GM19238 (cell line): ENCODE results near the gene GRM7.

Source experiments
- DNase-seq: peaks from one replicate; pipeline ENCODE4 v3.0.0; 2011; ENCODE audit warnings: low spot score; ENCODE audit not compliant: insufficient read length

GRM7 gene

DNA sequence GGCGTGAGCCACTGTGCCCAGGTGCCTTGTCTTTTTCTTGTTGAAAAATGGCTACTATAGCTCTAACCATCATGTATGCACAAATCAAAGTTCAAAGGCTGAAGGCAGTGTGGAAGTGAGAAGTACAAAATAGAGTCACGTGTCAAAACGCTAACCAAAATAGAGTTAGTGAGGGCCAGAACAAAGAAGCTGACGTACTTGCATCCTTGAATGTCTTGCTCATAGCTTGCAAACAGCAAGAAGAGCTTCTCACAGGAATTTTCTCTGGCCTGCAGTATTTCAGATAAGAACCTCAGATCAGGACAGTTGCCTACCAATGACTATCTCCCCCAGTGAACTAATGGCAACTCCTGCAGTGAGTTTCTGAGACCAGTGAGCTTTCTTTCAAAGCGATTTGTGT, 713.5 kb downstream of the GRM7 start:
- DNase-seq, result no peak

- no peak for DNase-seq
Measured at GRCh38 chr3:7576071-7576470, 715.2 kb downstream of the GRM7 start.

- no peak for DNase-seq
Measured at GRCh38 chr3:7576506-7576905, 715.6 kb downstream of the GRM7 start.

GRCh38 chr3:7577513-7577912, 716.6 kb downstream of the GRM7 start:
- no peak for DNase-seq

DNA sequence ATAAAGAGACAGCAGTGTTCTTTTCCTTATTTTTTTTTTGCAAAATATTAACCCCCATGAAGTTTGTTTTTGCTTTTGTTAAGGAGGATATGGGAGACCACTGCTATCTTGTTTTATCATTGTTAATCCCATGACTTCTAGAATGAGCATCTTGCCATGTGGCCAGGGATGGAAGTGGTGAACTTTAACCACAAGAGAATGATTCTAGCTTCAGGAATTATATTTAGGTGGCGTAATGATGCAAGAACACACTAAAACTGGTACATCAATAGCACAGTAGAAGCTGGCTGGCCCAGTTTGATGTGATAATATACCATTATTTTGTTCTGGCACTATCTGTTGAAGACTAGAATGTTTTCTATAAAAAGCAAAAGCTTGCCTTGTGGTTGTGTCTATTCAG, 720.9 kb downstream of the GRM7 start:
- no peak for DNase-seq

- DNase-seq, result no peak
Measured at GRCh38 chr3:7585052-7585451, 724.1 kb downstream of the GRM7 start.

- no peak for DNase-seq
Measured at GRCh38 chr3:7588236-7588635, 727.3 kb downstream of the GRM7 start.

- DNase-seq, result no peak
Measured at GRCh38 chr3:7589526-7589925, 728.6 kb downstream of the GRM7 start.

DNA sequence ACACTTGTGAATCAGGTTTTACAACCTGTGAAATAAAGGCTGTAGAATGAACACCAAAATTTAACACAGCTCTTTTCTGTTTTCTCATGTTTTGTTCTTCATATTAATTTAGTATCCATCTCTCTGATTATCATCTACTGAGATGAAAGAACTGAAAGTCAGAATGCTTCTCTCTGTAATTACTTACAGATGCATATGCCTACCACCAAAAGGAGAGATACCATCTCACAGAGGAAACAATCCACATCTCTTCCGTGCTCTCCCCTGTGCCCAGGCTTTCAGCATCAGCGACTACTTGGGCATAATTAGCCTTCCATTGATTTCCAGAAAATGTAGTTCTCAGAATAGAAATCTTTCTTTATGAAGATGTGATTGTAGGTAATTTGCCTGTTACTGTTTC, 741.4 kb downstream of the GRM7 start:
- DNase-seq, result no peak

DNA sequence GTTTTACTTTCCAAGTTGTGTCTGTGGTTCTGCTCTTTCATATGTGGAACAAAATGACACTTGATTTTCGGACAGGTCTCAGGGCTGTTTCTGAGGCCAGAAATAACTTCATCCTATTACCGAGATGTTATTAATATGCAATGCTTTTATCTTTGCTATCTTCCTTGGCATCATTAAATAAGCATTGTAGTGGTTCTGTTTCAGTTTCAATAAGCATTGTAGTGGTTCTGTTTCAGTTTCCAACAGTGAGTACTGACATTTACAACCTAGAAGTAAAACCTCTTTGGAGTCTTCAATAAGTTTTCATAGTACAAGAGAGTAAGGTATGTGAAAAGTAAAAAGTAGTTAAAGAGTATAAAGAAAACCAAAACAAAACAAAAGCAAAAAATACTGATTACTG, 746.2 kb downstream of the GRM7 start:
- DNase-seq, result no peak

DNA sequence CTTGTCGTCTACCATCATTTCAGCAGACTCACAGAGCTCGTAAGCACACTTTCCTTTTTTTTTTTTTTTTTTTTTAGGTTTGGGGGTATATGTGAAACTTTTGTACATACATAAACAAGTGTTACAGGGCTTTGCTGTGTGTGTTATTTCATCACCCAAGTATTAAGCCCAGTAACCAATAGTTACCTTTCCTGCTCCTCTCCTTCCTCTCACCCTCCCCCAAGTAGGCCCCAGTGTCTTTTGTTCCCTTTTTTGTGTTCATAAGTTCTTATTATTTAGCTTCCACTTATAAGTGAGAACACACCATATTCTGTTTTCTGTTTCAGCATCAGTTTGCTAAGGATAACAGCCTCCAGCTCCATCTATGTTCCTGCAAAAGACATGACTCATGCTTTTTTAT, 746.8 kb downstream of the GRM7 start:
- no peak for DNase-seq

GRCh38 chr3:7610634-7611033, 749.7 kb downstream of the GRM7 start:
- no peak for DNase-seq

DNA sequence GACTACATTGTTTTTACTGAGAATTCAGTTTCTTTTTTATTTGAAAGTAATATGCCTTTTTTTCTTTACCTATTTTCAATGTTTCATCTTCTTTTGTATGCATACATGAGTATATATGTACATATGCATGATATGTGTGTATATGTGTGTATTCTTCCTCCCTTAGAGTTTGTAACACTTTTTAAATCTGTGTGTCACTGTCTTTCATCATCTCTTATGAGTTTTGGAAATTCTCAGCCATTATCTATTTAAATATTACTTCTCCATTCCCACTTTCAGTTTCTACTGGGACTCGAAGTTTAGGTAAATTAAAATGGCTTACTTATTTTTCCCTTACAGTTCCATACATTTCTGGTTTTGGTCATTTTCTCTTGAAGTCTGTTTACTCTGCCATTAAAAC, 754.1 kb downstream of the GRM7 start:
- DNase-seq, result no peak

GRCh38 chr3:7618606-7619005, 757.7 kb downstream of the GRM7 start:
- DNase-seq, result no peak

DNA sequence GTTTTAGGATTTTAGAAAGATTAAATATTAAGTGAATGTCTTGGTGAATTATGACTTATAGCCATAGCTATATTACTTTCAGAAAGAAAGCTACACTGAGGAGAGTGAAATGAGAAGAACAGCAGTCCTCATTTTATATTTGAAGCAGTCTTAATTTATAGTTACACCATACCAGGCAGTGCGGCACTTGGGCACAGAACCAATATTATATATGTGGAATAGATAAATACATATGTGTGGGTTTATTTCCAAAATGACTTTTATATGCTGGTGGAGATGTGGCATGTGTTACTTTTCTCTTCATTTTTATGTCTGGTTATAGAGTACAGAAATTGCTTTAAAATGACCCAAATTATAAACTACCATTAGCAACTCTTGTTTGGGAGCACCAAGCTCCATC, 759.5 kb downstream of the GRM7 start:
- DNase-seq, result no peak

GRCh38 chr3:7621046-7621630, 760.2 kb downstream of the GRM7 start:
- DNase-seq, result no peak

DNA sequence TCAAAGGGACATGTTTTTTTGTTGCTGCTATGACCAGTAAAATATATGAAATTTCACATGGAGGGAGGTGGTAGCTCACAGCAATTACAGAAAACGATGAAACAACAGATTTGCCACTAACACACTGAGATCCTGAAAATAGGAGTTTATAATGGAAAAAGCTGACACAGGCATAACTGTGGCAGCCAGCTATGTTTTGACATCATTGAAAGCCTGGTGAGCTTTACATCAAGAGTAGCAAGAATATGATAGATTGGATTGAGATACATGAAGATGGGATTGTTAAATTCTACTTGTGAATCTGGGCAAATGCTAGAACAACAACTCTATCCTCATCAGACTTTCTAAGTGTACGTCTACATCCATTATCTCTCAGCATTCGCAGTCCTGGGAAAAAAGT, 760.7 kb downstream of the GRM7 start:
- no peak for DNase-seq

DNA sequence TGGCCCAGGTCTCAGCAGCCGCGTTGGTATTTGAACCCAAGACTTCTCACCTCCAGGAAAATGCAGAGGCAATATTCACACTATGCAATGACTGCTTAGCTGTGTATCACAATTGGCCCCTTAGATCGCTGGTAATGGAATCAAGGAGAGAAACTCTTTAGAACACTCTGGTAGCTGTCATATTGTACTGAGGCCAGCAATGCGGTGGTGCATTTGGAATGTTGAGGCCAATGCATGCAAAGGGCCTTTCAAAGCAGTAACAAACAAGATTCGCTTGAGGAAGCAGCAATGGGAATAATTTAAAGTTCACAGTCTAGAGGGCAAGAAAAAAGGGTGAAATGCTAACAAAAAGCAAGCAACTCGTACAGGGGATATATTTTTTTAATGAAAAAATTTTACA, 764.1 kb downstream of the GRM7 start:
- no peak for DNase-seq

- DNase-seq, result no peak
Measured at GRCh38 chr3:7630351-7630911, 769.5 kb downstream of the GRM7 start.

DNA sequence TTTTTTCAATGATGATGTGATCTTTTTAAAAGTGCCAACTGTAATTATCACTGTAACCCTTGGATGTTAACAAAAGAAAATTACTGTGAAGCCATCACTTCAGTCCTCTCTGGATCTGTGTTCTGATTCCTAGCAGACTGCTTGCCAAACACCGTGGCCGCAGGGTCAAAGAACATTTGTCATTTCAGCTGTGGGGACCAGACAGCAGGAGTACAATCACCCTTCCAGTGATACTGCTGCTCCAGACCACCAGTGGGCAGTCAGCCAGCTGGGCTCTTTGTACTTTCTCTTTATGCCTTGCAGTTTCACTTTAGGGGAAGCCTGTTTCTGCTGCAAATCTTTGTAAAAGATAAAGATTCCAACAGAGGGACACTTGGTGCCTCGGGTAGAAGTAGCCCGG, 770.0 kb downstream of the GRM7 start:
- no peak for DNase-seq

GRCh38 chr3:7632305-7632704, 771.4 kb downstream of the GRM7 start:
- no peak for DNase-seq

DNA sequence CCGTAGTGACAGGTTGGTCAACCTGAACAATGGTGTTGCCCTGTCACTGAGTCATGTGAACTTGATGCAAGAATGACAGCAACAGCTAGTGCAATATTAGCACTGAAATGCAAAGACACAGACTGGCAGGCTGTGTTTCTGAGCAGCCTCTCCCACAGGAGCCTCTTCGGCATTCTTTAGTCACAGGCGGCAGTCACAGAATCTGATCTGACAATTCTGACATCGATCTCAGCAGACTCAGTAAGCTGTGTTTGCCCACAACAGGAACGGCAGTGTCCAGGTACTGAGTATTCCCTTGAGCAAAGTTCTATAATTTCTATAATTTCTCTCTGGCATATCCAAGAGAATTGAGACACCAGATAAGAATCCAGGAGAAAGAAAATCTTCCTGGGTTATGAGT, 776.8 kb downstream of the GRM7 start:
- DNase-seq, result no peak

DNA sequence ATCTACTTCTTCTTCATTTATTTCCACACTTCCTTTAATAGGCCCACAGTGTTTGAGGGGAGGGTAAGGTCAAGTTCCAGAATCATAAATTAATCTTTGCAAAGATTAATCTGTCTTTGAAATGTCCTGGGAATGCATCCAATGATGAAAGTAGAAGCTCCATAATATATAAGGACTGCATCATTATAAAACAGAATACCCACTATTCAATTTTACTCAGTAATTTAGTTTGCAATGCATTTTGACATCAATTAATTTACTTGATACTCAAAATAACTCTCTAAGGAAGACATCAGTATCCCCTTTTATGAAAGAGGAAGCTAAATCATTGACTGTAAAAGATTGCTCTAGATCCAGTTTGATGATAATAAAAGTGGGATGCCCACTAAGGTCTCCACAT, 777.2 kb downstream of the GRM7 start:
- no peak for DNase-seq

DNA sequence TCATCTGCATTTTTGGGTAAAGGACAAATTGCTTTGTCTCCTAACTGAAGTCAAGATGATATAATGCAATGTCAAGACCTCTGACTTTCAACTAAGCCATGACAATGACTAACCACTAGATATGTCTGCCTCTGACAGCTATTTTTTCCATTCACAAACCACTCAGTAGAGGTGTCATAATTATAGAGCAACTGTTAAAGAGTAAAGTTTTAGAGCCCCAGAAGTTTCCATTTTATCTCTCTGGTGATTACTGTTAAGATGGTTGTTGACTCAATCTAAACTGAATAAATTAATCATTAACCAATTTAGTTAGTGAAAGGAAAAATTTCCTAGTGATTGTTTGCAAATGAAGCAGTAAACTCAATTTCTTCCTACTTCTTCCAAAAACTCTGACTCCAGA, 779.9 kb downstream of the GRM7 start:
- DNase-seq, result no peak
